Colonic mucosa (tissue), 4 donors: Measurements from ENCODE around the gene INO80B. TPM values are rescaled to one million over a fixed set of nuclear protein-coding genes. Genes with fewer than 3 reads are reported as not detected.
A peak's percentile ranks its signal among the peaks of the same experiment; 100 is the strongest.
"Not testable (repeated sequence)": the region's sequence is repeated elsewhere in the genome, so short reads cannot be mapped to it uniquely, and the experiment has no call there.

Source experiments
- DNase-seq: peaks from one replicate; pipeline ENCODE4 v3.0.0-alpha.2; 2020
- H3K27ac ChIP-seq: fragments of 200-600 bp; one replicate; pipeline ENCODE4 v1.8.0; 2021
- H3K27me3 ChIP-seq: fragments of 200-600 bp; one replicate; pipeline ENCODE4 v1.8.0; 2021
- H3K36me3 ChIP-seq: fragments of 200-600 bp; one replicate; pipeline ENCODE4 v1.8.0; 2021
- H3K4me1 ChIP-seq: fragments of 200-600 bp; one replicate; pipeline ENCODE4 v1.8.0; 2021; ENCODE audit warnings: mild to moderate bottlenecking
- H3K4me3 ChIP-seq: fragments of 200-600 bp; one replicate; pipeline ENCODE4 v1.8.0; 2021
- H3K9ac ChIP-seq, 2 donors: one replicate each; pipeline ENCODE4 v1.7.0; 2013; ENCODE audit warnings: control low read depth in 2 of 2, low read depth in 2 of 2, low read length in 2 of 2
- H3K9me3 ChIP-seq: fragments of 200-600 bp; one replicate; pipeline ENCODE4 v1.8.0; 2021
- CTCF ChIP-seq: fragments of 200-600 bp; IDR thresholded peaks from one replicate; pipeline ENCODE4 v1.8.0; 2022; ENCODE audit warnings: antibody characterized with exemption, mild to moderate bottlenecking
- intact Hi-C: fragments of 100-400 bp; cut with DNase I; formaldehyde crosslinking; loops from one replicate; pipeline ENCODE4 v1.14.1; 2022
- total RNA-seq, 2 donors: library from RNA; stranded (reverse); fragmentation: NEBNext Ultra II Directional in 1 of 2; extraction: Animal tissue kit (Norgen Biotek cat#: 25700) in 1 of 2; gene quantifications; one replicate each; pipeline ENCODE4 v1.2.1, GENCODE V29; 2021
- donor health status: healthy.
- donor health status: DM: no; HTN: no; CAD: no.
- donor health status: DM: no; HTN: no; CAD: no.

INO80B gene
- total RNA-seq, 2 donors from 2014 or later, result 18.2 to 23.9 TPM

- TF ChIP-seq CTCF, result no peak
- no peak for DNase-seq
- Histone ChIP-seq H3K4me3 (no peak overlapping the region), H3K4me1 (peaks cover 7% of the 10 kb centered on the region), H3K27ac (no peak overlapping the region), H3K36me3 (no peaks in the 10 kb centered on the region), H3K9ac (no peak overlapping the region), H3K9me3 (no peaks in the 10 kb centered on the region), H3K27me3 (no peaks in the 10 kb centered on the region)
- intact Hi-C loops, result no loop called here
Measured at GRCh38 chr2:74462786-74463105, 7.9 kb downstream of the INO80B start.

- Histone ChIP-seq H3K27me3 (no peaks in the 10 kb centered on the region), H3K4me1 (peaks cover 7% of the 10 kb centered on the region), H3K27ac (peak overlapping the region; percentile 76), H3K9me3 (no peaks in the 10 kb centered on the region), H3K36me3 (no peaks in the 10 kb centered on the region), H3K9ac (peak overlapping the region; percentile 81 to 83), H3K4me3 (peak overlapping the region; percentile 99)
- intact Hi-C loops, result no loop called here
- DNase-seq, result no peak
- no peak for TF ChIP-seq CTCF
Measured at GRCh38 chr2:74464406-74464805, 9.5 kb downstream of the INO80B start.

GRCh38 chr2:74470742-74471141 is 15.9 kb downstream of the INO80B start:
- H3K27me3 ChIP-seq, DNase-seq: not testable (repeated sequence)

GRCh38 chr2:74471332-74472065 is 16.6 kb downstream of the INO80B start:
- Histone ChIP-seq H3K27me3 (no peaks in the 10 kb centered on the region), H3K4me3 (peak overlapping the region; percentile 55), H3K9ac (peak overlapping the region; percentile 84 to 96), H3K27ac (peak overlapping the region; percentile 88), H3K4me1 (peaks cover 9% of the 10 kb centered on the region), H3K9me3 (no peaks in the 10 kb centered on the region), H3K36me3 (peaks cover 4% of the 10 kb centered on the region)
- intact Hi-C loops, result no loop called here
- no peak for TF ChIP-seq CTCF
- no peak for DNase-seq

More at GRCh38 chr2:74470742-74471141, 15.9 kb downstream of the INO80B start:
- H3K36me3 ChIP-seq, H3K9ac ChIP-seq, H3K9me3 ChIP-seq, intact Hi-C loops, H3K27ac ChIP-seq, H3K4me3 ChIP-seq, H3K4me1 ChIP-seq: not testable (repeated sequence)

GRCh38 chr2:74472086-74472944 is 17.4 kb downstream of the INO80B start, which contains the start of gene MRPL53:
TSS of gene MRPL53 (minus strand) at chr2:74472680. CDS start at chr2:74472660, 20 bp downstream.
- Histone ChIP-seq H3K36me3 (peaks cover 4% of the 10 kb centered on the region), H3K9me3 (no peaks in the 10 kb centered on the region), H3K4me3 (peak within 1 kb of the TSS; percentile 55), H3K27ac (peak within 1 kb of the TSS; percentile 88), H3K9ac (peak within 1 kb of the TSS; percentile 84 to 96), H3K27me3 (no peaks in the 10 kb centered on the region), H3K4me1 (peaks cover 9% of the 10 kb centered on the region)
- no peak for TF ChIP-seq CTCF
- DNase-seq, result peak; percentile 96
- intact Hi-C loops, result no loop called here

GRCh38 chr2:74472945-74473258 is 18.0 kb downstream of the INO80B start:
- no peak for DNase-seq
- H3K27ac ChIP-seq, result peak overlapping the region; percentile 88
- H3K9me3 ChIP-seq, result no peaks in the 10 kb centered on the region
- no peak for TF ChIP-seq CTCF
- no peaks in the 10 kb centered on the region for H3K27me3 ChIP-seq
- peak overlapping the region; percentile 69 to 96 for H3K9ac ChIP-seq
- intact Hi-C loops, result no loop called here
- H3K4me3 ChIP-seq, result peak overlapping the region; percentile 55
- H3K36me3 ChIP-seq, result peaks cover 4% of the 10 kb centered on the region
- peaks cover 9% of the 10 kb centered on the region for H3K4me1 ChIP-seq
